Ishikawa (cell line): ENCODE results near the gene NCF4.

Experiments
- EP300 ChIP-seq: IDR thresholded peaks from 2 replicates; pipeline ENCODE4 v1.6.1; 2012; ENCODE audit warnings: borderline replicate concordance
- TF ChIP-seq, protein P1 (sequence below): IDR thresholded peaks from 2 replicates; pipeline ENCODE4 v1.6.1; 2012
- TF ChIP-seq, protein P2 (sequence below): IDR thresholded peaks from 2 replicates; pipeline ENCODE4 v1.6.1; 2012; ENCODE audit warnings: low read depth, mild to moderate bottlenecking

DNA sequence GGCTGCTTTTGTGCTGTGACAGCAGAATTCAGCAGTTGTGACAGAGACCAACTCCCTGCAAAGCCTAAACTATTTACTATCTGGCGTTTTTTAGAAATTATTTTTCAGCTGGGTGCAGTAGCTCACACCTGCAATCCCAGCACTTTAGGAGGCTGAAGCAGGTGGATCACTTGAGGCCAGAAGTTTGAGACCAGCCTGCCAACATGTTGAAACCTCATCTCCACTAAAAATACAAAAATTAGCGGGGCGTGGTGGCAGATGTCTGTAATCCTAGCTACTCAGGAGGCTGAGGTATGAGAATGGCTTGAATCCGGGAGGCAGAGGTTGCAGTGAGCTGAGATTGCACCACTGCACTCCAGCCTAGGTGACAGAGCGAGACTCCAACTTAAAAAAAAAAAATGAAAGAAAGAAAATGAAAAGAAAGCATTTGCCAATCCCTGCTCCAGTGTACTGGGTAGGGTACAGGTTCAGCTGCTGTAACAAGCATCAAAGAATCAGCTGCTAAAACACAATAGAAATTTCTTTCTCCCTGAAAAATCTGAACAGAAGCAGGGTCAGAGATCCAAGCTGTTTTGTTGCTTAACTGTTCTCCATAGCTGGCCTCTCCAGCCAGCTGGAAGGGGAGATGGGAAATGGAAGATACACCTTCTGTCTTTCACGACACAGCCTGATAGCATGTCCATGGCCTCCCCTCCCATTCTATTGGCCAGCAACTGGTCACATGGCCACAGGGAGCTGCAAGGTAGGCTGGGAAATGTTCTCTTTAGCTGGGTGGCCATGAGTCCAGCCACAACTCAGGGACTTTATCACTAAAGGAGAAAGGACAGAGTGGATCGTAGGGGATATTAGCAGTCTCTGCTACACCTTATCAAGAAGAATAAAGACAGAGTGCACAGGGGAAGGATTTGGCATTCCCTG, 8.5 kb upstream of the NCF4 start:
- no peak for TF ChIP-seq EP300
- TF ChIP-seq, protein P1, sequence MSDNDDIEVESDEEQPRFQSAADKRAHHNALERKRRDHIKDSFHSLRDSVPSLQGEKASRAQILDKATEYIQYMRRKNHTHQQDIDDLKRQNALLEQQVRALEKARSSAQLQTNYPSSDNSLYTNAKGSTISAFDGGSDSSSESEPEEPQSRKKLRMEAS: no peak
- TF ChIP-seq, protein P2, sequence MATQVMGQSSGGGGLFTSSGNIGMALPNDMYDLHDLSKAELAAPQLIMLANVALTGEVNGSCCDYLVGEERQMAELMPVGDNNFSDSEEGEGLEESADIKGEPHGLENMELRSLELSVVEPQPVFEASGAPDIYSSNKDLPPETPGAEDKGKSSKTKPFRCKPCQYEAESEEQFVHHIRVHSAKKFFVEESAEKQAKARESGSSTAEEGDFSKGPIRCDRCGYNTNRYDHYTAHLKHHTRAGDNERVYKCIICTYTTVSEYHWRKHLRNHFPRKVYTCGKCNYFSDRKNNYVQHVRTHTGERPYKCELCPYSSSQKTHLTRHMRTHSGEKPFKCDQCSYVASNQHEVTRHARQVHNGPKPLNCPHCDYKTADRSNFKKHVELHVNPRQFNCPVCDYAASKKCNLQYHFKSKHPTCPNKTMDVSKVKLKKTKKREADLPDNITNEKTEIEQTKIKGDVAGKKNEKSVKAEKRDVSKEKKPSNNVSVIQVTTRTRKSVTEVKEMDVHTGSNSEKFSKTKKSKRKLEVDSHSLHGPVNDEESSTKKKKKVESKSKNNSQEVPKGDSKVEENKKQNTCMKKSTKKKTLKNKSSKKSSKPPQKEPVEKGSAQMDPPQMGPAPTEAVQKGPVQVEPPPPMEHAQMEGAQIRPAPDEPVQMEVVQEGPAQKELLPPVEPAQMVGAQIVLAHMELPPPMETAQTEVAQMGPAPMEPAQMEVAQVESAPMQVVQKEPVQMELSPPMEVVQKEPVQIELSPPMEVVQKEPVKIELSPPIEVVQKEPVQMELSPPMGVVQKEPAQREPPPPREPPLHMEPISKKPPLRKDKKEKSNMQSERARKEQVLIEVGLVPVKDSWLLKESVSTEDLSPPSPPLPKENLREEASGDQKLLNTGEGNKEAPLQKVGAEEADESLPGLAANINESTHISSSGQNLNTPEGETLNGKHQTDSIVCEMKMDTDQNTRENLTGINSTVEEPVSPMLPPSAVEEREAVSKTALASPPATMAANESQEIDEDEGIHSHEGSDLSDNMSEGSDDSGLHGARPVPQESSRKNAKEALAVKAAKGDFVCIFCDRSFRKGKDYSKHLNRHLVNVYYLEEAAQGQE: no peak
